K562 (cell line): Measurements from ENCODE around the gene ZC3H6. TPM values are rescaled to one million over a fixed set of nuclear protein-coding genes. Genes with fewer than 3 reads are reported as not detected.

ENCODE experiments used
- ATAC-seq: fragments of 200-7000 bp; cut with Tn5 transposase; 3 replicates; pipeline ENCODE4 v1.9.1; 2020; ENCODE audit warnings: moderate library complexity
- BruUV-seq: library from RNA; stranded (reverse); fragments of 400-500 nt; replicated peaks from 2 replicates; lab custom pipeline; 2021; lab: Mats Ljungman, UMichigan
- CTCF ChIA-PET: fragments of 300-600 bp; formaldehyde crosslinking; extraction: SDS; loops from one replicate; lab custom pipeline; 2021; ENCODE audit warnings: low intra/inter-chr PET ratio; lab: Yijun Ruan, JAX
- POLR2A ChIA-PET: fragments of 300-600, 350-650 bp; sonication (Branson Sonifier 250); formaldehyde crosslinking; extraction: SDS; loops from one replicate; lab custom pipeline; 2021; ENCODE audit warnings: antibody characterized with exemption, inconsistent platforms; lab: Yijun Ruan, JAX
- DNase-seq, 4 experiments: peaks; one replicate each; pipeline versions ENCODE4 v3.0.0 to v3.0.0-alpha.2; 2011 to 2018; ENCODE audit warnings: low spot score in 3 of 4, mixed read lengths in 3 of 4; ENCODE audit errors: extremely low read depth in 1 of 4
- FAIRE-seq: peaks from 2 replicates; lab custom pipeline; 2011; peaks lifted over from hg19 to GRCh38; lab: Jason Lieb, UNC
- H2AFZ ChIP-seq: 2 replicates; pipeline ENCODE4 v1.6.0; 2011; ENCODE audit warnings: low read depth, low read length, control low read depth, inconsistent platforms
- H3K27ac ChIP-seq: fragments of 200-600 bp; 3 replicates; pipeline ENCODE4 v1.8.0; 2011; ENCODE audit warnings: low read depth, mild to moderate bottlenecking, control low read depth, inconsistent platforms, low read length, moderate library complexity, mixed read lengths; ENCODE audit errors: extremely low read depth
- H3K27me3 ChIP-seq, 2 experiments: fragments of 300-600 bp in 1 of 2; 2 replicates in 1 of 2; 3 replicates in 1 of 2; pipeline versions ENCODE4 v1.6.0 to v1.8.0; 2011; ENCODE audit warnings: inconsistent platforms in 2 of 2, low read length in 2 of 2, mild to moderate bottlenecking in 1 of 2, mixed read lengths in 1 of 2, moderate library complexity in 1 of 2; ENCODE audit not compliant: control insufficient read depth in 2 of 2, insufficient read depth in 2 of 2
- H3K36me3 ChIP-seq: fragments of 300-600 bp; 3 replicates; pipeline ENCODE4 v1.8.0; 2011; ENCODE audit warnings: mild to moderate bottlenecking, low read length, inconsistent platforms; ENCODE audit not compliant: control insufficient read depth, insufficient read depth
- H3K4me1 ChIP-seq, 2 experiments: fragments of 200-600 bp in 1 of 2; replicated peaks in 1 of 2; 2 replicates in 1 of 2; 3 replicates in 1 of 2; pipeline versions ENCODE4 v1.5.1 to v1.8.0; 2011; ENCODE audit warnings: inconsistent platforms in 2 of 2, low read length in 2 of 2, mild to moderate bottlenecking in 1 of 2, mixed read lengths in 1 of 2, moderate library complexity in 1 of 2; ENCODE audit not compliant: control insufficient read depth in 2 of 2, insufficient read depth in 2 of 2
- H3K4me2 ChIP-seq: 2 replicates; pipeline ENCODE4 v1.6.1; 2011; ENCODE audit warnings: low read length, control low read depth, inconsistent platforms, mixed read lengths; ENCODE audit not compliant: insufficient read depth
- H3K4me3 ChIP-seq: fragments of 200-600 bp; sonication (generic), shearing (Covaris generic); 2 replicates; pipeline ENCODE4 v1.5.1; 2016; ENCODE audit warnings: control low read depth, inconsistent platforms
- H3K79me2 ChIP-seq: fragments of 200-600 bp; 3 replicates; pipeline ENCODE4 v1.8.0; 2011; ENCODE audit warnings: low read length, inconsistent platforms; ENCODE audit not compliant: control insufficient read depth, insufficient read depth
- H3K9ac ChIP-seq, 2 experiments: 2 replicates each; pipeline versions ENCODE4 v1.6.0 to v1.6.1; 2011; ENCODE audit warnings: low read depth in 2 of 2, low read length in 2 of 2, control low read depth in 1 of 2, inconsistent platforms in 1 of 2, mild to moderate bottlenecking in 1 of 2, mixed read lengths in 1 of 2; ENCODE audit not compliant: insufficient read depth in 1 of 2
- H3K9me1 ChIP-seq: one replicate; pipeline ENCODE4 v1.6.0; 2011; ENCODE audit warnings: inconsistent platforms, mild to moderate bottlenecking, low read length, moderate library complexity; ENCODE audit not compliant: control insufficient read depth, insufficient read depth
- H3K9me3 ChIP-seq: replicated peaks from 2 replicates; pipeline ENCODE4 v1.5.1; 2011; ENCODE audit warnings: low read depth, low read length, inconsistent platforms; ENCODE audit not compliant: control insufficient read depth, insufficient read depth
- H4K20me1 ChIP-seq: replicated peaks from 2 replicates; pipeline ENCODE4 v1.6.1; 2011; ENCODE audit warnings: low read length, inconsistent platforms, mixed read lengths; ENCODE audit not compliant: control insufficient read depth, insufficient read depth
- BRD9 ChIP-seq: fragments of 450-650 bp; IDR thresholded peaks from 2 replicates; pipeline ENCODE4 v1.6.1; 2018; ENCODE audit warnings: low read depth; ENCODE audit not compliant: partially characterized antibody
- CBX8 ChIP-seq: fragments of 200-600 bp; sonication (generic); IDR thresholded peaks from 2 replicates; pipeline ENCODE4 v1.6.1; 2012; ENCODE audit warnings: borderline replicate concordance, mixed run types, low read depth, mild to moderate bottlenecking, moderate library complexity, mixed read lengths, low read length, control low read depth, inconsistent platforms; ENCODE audit not compliant: poor library complexity, severe bottlenecking; ENCODE audit errors: extremely low read depth
- CC2D1A ChIP-seq: fragments of 450-650 bp; IDR thresholded peaks from 2 replicates; pipeline ENCODE4 v1.6.1; 2017; ENCODE audit warnings: mild to moderate bottlenecking
- ELF2 ChIP-seq: fragments of 250-450 bp; sonication (Bioruptor Pico); IDR thresholded peaks from 2 replicates; pipeline ENCODE4 v1.5.0; 2021; ENCODE audit warnings: mild to moderate bottlenecking
- FUS ChIP-seq: fragments of 200-400 bp; formaldehyde crosslinking; optimal IDR thresholded peaks from 2 replicates; pipeline ENCODE3; 2017; ENCODE audit warnings: low read depth, low read length
- HEY1 ChIP-seq: fragments of 250-450 bp; sonication (Bioruptor Pico); IDR thresholded peaks from 2 replicates; pipeline ENCODE4 v1.5.0; 2020; ENCODE audit warnings: mild to moderate bottlenecking, moderate library complexity, borderline replicate concordance
- HNRNPK ChIP-seq: fragments of 200-400 bp; formaldehyde crosslinking; IDR thresholded peaks from one replicate; pipeline ENCODE4 v1.6.1; 2018; ENCODE audit warnings: mild to moderate bottlenecking, low read depth, low read length; ENCODE audit not compliant: poor library complexity, severe bottlenecking
- IRF2 ChIP-seq: sonication (generic); formaldehyde crosslinking; IDR thresholded peaks from 2 replicates; pipeline ENCODE4 v1.8.1; 2022; ENCODE audit warnings: mild to moderate bottlenecking, missing genetic modification reagents
- MTA1 ChIP-seq: fragments of 450-650 bp; IDR thresholded peaks from 2 replicates; pipeline ENCODE4 v1.6.1; 2017; ENCODE audit warnings: borderline replicate concordance
- NRF1 ChIP-seq, 2 experiments: fragments of 450-650 bp; IDR thresholded peaks in 1 of 2; conservative IDR thresholded peaks in 1 of 2; 2 replicates each; pipeline ENCODE4 v1.6.1; 2014; ENCODE audit warnings: mild to moderate bottlenecking in 2 of 2
- PHF21A ChIP-seq: fragments of 450-650 bp; IDR thresholded peaks from 2 replicates; pipeline ENCODE4 v1.6.1; 2017; ENCODE audit warnings: low read depth, borderline replicate concordance
- POU5F1 ChIP-seq: fragments of 150-350 bp; IDR thresholded peaks from 2 replicates; pipeline ENCODE4 v1.6.1; 2014; ENCODE audit warnings: borderline replicate concordance, low read length, low read depth, mild to moderate bottlenecking; ENCODE audit not compliant: partially characterized antibody
- RBM17 ChIP-seq: fragments of 200-400 bp; formaldehyde crosslinking; IDR thresholded peaks from 2 replicates; pipeline ENCODE4 v1.6.1; 2017; ENCODE audit warnings: low read depth, mild to moderate bottlenecking, low read length, borderline replicate concordance
- TCF7 ChIP-seq: sonication (generic); IDR thresholded peaks from 2 replicates; pipeline ENCODE4 v1.6.1; 2016; ENCODE audit warnings: antibody characterized with exemption, borderline replicate concordance
- ZNF12 ChIP-seq: sonication (generic); formaldehyde crosslinking; IDR thresholded peaks from 2 replicates; pipeline ENCODE4 v1.4.0; 2020; ENCODE audit warnings: mild to moderate bottlenecking, missing genetic modification reagents
- ZNF3 ChIP-seq: fragments of 250-450 bp; sonication (Bioruptor Pico); IDR thresholded peaks from 2 replicates; pipeline ENCODE4 v1.5.0; 2021; ENCODE audit warnings: mild to moderate bottlenecking, moderate library complexity
- ZNF76 ChIP-seq: fragments of 250-450 bp; sonication (Bioruptor Pico); IDR thresholded peaks from 2 replicates; pipeline ENCODE4 v1.4.0; 2020; ENCODE audit warnings: mild to moderate bottlenecking, moderate library complexity, borderline replicate concordance
- ZNF77 ChIP-seq: fragments of 250-450 bp; sonication (Bioruptor Pico); IDR thresholded peaks from 2 replicates; pipeline ENCODE4 v1.5.0; 2020
- ZNF778 ChIP-seq: fragments of 450-650 bp; formaldehyde crosslinking; IDR thresholded peaks from 2 replicates; pipeline ENCODE4 v1.4.0; 2020; ENCODE audit warnings: mild to moderate bottlenecking, moderate library complexity
- ZSCAN32 ChIP-seq: fragments of 450-650 bp; formaldehyde crosslinking; IDR thresholded peaks from 2 replicates; pipeline ENCODE4 v1.4.0; 2020; ENCODE audit warnings: mild to moderate bottlenecking, moderate library complexity
- in situ Hi-C: fragments of 300-500 bp; cut with MboI; formaldehyde crosslinking; loops from 4 replicates; pipeline ENCODE4 v1.15.0; 2018; ENCODE audit warnings: inconsistent platforms, mixed read lengths
- intact Hi-C: fragments of 100-400 bp; cut with micrococcal nuclease; formaldehyde crosslinking; loops from 2 replicates; pipeline ENCODE4 v1.14.2; 2022
- polyA plus RNA-seq, 8 experiments: library from polyadenylated mRNA; depleted of rRNA in 4 of 8; stranded (reverse) in 5 of 8; unstranded in 3 of 8; fragments of >200 nt; fragmentation: Nextera tagmentation in 2 of 8; fragmentation: Illumina TruSeq in 1 of 8; extraction: Ambion mirVana in 2 of 8; extraction: Trizol in 1 of 8; gene quantifications; 2 replicates each; pipeline versions ENCODE4 v1.2.1 to v1.2.3, GENCODE V29; 2011 to 2014; ENCODE audit warnings: inconsistent platforms in 1 of 8, missing spikeins in 1 of 8
- total RNA-seq, 7 experiments: library from RNA; depleted of rRNA in 6 of 7; stranded (reverse); fragments of >200 nt in 6 of 7; fragmentation: Illumina TruSeq in 2 of 7; extraction: Trizol in 2 of 7; gene quantifications; 2 replicates each; pipeline versions ENCODE4 v1.2.1 to v1.2.3, GENCODE V29; 2011 to 2021; ENCODE audit warnings: low replicate concordance in 1 of 7
- TF ChIP-seq, protein P1 (sequence below), 2 experiments: IDR thresholded peaks; 2 replicates each; pipeline ENCODE4 v1.6.1; 2011; ENCODE audit warnings: borderline replicate concordance in 1 of 2, control low read depth in 1 of 2, low read depth in 1 of 2, low read length in 1 of 2, mild to moderate bottlenecking in 1 of 2, mixed read lengths in 1 of 2, moderate library complexity in 1 of 2; ENCODE audit not compliant: insufficient read depth in 1 of 2, insufficient read length in 1 of 2, poor library complexity in 1 of 2, severe bottlenecking in 1 of 2; ENCODE audit errors: extremely low read depth in 1 of 2

The ZC3H6 gene
- total and polyA plus RNA-seq, 9 of the 15 experiments (the other 6 are each of a cell fraction or from before 2014, with no cell fraction given) = 0.45 to 1.9 (median 1.5) TPM

- TF ChIP-seq, protein P1, sequence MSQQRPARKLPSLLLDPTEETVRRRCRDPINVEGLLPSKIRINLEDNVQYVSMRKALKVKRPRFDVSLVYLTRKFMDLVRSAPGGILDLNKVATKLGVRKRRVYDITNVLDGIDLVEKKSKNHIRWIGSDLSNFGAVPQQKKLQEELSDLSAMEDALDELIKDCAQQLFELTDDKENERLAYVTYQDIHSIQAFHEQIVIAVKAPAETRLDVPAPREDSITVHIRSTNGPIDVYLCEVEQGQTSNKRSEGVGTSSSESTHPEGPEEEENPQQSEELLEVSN (IDR thresholded peaks at IDR 0.05; ENCODE audit: borderline replicate concordance in 1 of 2, extremely low read depth in 1 of 2, insufficient read depth in 1 of 2, insufficient read length in 1 of 2, low read depth in 1 of 2, low read length in 1 of 2, poor library complexity in 1 of 2, severe bottlenecking in 1 of 2) = no peak
- TF ChIP-seq RBM17 (no peak), ZNF12 (CRISPR knock-in tag) (no peak), HEY1 (no peak), NRF1 (conservative IDR thresholded peaks at IDR 0.05 in 1 of 2, IDR thresholded peaks at IDR 0.05 in 1 of 2) (no peak)
Observed at GRCh38 chr2:112301171-112301584, 25.8 kb downstream of the ZC3H6 start (continued).

- TF ChIP-seq MTA1 (no peak), ELF2 (no peak), ZSCAN32 (CRISPR knock-in tag) (no peak), BRD9 (no peak), ZNF778 (CRISPR knock-in tag) (no peak), ZNF3 (CRISPR knock-in tag) (no peak), ZNF76 (CRISPR knock-in tag) (no peak), CC2D1A (no peak), ZNF77 (CRISPR knock-in tag) (no peak), HNRNPK (no peak), CBX8 (no peak), PHF21A (no peak), IRF2 (no peak), POU5F1 (no peak), FUS (no peak), TCF7 (no peak)
- TF ChIP-seq, all 486 proteins: peak for 0
- no peaks in the 10 kb centered on the region for H4K20me1 ChIP-seq
- H3K27me3 ChIP-seq = no peaks in the 10 kb centered on the region
- intact Hi-C loops = no loop called here
- DNase-seq (no peak), FAIRE-seq (no peak), ATAC-seq (no peak)
- no peaks in the 10 kb centered on the region for H3K79me2 ChIP-seq
- peaks cover 0 to 6% of the 10 kb centered on the region in 2 experiments; a peak in 1 of 5 replicates for H3K4me1 ChIP-seq
- no peak overlapping the region for H2AFZ ChIP-seq
- H3K36me3 ChIP-seq = no peaks in the 10 kb centered on the region
- no peak overlapping the region for H3K4me2 ChIP-seq
- in situ Hi-C loops = no loop called here
- no TSS peak for BruUV-seq
- ChIA-PET CTCF (interaction anchor here (0.6 kb wide), 1 partner anchor 1589 kb away, joined by 3 read pairs; no protein-coding TSS in a partner anchor), POLR2A (interaction anchor here (0.6 to 1.4 kb wide), 2 partner anchors 11 to 75 kb away, joined by 3 read pairs; no protein-coding TSS in a partner anchor)
- no peaks in the 10 kb centered on the region for H3K9me1 ChIP-seq
- no peak overlapping the region for H3K27ac ChIP-seq
- H3K9me3 ChIP-seq = no peaks in the 10 kb centered on the region
- H3K4me3 ChIP-seq = no peak overlapping the region
- H3K9ac ChIP-seq = no peak overlapping the region
Observed at GRCh38 chr2:112301973-112302372, 26.6 kb downstream of the ZC3H6 start.
